Inferior parietal cortex (tissue), 1 donor: ENCODE results near the gene ZFHX3.
A peak's percentile ranks its signal among the peaks of the same experiment; 100 is the strongest.
"Not testable (repeated sequence)": the region's sequence is repeated elsewhere in the genome, so short reads cannot be mapped to it uniquely, and the experiment has no call there.

Source experiments
- DNase-seq: peaks from one replicate; pipeline ENCODE4 v3.0.0-alpha.2; 2016; ENCODE audit errors: extremely low spot score

Gene ZFHX3

GRCh38 chr16:73021866-73022495 lies 25.9 kb downstream of the ZFHX3 start:
- DNase-seq, result no peak

- no peak for DNase-seq
These were observed 27.5 kb downstream of the ZFHX3 start for GRCh38 chr16:73020409-73020884.

DNA sequence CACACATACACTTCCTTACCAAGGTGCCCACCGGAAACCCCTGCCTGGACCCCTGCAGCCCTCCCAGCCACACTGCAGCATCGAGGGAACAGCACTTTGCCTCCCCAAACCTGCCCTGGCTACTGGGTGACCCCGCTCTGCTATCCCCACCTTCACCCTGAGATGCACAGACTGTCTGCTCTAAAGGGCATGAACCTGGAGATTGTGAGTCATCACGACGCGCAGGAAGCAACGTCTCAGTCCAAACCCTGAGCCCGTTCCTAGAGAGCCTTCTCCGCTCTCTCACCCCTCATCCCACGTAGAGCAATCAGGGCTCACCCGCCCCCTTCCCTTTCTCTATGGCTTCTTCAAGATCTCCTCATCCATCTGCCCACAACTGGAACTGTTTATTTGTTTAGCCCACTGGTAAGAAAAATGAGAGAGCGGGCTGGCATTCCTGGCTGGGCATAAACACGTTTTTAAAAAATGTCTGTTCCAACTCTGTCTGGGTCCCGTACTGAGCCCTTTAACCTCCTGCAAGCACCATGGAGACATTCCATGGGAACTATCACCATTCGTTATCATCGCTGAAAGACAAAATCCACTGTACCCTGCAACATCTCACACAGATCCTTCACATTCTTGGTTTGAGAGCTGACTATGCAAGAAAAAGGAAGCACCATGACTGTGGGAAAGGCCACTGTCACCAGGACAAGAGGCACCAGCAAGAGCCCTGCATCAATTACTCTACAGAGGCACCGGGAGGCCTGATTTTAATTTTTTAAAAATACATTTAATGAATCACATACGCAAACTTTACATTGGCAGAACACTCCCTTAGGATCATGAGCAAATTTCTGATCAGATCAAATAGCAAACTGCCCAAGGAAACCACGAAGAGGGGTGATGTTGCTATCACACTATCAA lies 28.2 kb downstream of the ZFHX3 start:
- DNase-seq, result no peak

GRCh38 chr16:73018821-73019456 lies 29.0 kb downstream of the ZFHX3 start:
- no peak for DNase-seq

GRCh38 chr16:73017321-73017720 lies 30.6 kb downstream of the ZFHX3 start:
- DNase-seq, result no peak

GRCh38 chr16:73016488-73016830 lies 31.5 kb downstream of the ZFHX3 start:
- DNase-seq, result no peak

DNA sequence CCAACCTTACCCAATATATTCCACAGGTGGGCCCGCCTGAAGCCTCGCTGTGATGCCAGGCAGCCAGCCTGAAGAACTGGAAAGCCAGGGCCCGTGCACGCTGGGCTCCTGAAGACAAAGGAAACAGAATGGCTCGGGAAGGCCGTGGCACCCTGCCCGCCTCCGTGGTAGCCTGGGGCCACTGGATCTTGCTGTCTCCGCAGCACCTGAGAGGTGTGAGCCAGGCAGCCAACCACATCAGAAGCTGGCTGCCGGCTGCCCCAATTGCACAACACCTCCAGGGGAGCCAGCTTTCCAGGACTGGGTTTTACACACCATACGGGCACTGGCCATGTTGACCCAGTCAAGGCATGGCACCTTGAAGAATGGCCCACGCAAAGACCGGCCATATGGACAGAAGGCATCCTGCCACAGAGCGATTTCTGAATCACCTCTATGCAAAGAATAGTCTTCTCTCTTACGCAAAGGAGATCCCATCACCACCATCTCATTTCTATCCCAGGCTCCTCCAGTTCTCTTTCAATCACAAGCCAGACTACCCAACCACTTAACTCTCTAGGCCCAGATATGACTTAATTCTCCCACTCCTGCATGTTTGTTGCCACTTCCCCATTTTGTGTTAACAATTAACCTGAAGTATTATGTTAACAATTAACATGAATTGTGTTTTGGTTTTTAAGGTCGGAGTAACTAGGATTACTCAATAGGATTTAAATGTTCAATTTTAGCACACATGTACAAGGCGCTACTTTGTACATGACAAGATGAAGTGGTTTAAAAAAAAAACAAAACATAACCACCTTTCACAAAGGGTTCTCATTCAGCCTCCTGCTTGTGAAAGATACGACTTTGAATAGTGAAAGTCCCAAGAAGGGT lies 32.1 kb downstream of the ZFHX3 start:
- no peak for DNase-seq

GRCh38 chr16:73014768-73015167 lies 33.2 kb downstream of the ZFHX3 start:
- no peak for DNase-seq

DNA sequence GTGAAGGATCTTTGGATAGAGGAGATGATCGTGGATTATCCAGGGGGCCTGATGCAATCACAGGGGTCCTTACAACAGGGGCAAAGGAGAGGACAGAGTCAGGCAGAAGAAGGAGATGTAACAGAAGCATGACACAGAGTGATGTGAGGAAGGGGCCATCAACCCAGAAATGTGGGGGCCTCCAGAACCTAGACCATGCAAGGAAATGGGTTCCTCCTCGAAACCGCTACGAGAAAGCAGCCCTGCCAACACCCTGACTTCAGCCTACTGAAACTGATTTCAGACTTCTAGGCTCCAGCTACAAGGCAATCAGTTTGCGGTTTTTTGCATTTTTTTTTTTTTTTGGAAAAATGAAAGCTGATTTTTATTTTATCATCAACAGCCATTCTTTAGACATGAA lies 34.0 kb downstream of the ZFHX3 start:
- DNase-seq, result no peak

- no peak for DNase-seq
These were observed 35.6 kb downstream of the ZFHX3 start for GRCh38 chr16:73012341-73012740.

- no peak for DNase-seq
These were observed 36.0 kb downstream of the ZFHX3 start for GRCh38 chr16:73011926-73012325.

DNA sequence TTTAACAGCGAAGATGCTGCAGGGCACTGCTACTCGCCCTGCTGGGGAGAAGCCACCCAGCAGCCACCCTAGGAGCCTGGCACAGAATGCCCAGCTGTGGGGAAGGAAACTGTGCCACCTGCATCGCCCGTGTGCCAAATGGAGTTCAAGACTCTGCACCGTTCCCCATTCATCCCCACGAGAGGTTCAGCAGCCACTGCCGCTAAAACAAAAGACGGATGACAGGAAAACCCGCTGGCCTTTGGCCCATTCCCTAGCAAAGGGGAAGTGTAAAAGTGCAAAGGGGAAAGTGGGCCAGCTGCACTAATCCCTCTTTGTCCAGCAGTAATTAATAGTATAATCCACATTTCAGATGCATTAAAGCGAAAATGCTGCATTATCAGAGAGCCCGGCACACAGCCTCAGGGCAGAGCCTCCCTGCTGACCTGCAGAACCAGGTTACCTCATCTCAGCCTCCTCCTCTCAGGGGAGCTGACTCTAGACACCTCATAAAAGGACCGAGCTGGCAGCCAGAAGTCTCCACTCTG lies 37.7 kb downstream of the ZFHX3 start:
- no peak for DNase-seq

GRCh38 chr16:73009710-73010109 lies 38.2 kb downstream of the ZFHX3 start:
- not testable (repeated sequence) for DNase-seq

GRCh38 chr16:73006026-73006425 lies 41.9 kb downstream of the ZFHX3 start:
- no peak for DNase-seq

GRCh38 chr16:73002866-73003265 lies 45.1 kb downstream of the ZFHX3 start:
- DNase-seq, result no peak

DNA sequence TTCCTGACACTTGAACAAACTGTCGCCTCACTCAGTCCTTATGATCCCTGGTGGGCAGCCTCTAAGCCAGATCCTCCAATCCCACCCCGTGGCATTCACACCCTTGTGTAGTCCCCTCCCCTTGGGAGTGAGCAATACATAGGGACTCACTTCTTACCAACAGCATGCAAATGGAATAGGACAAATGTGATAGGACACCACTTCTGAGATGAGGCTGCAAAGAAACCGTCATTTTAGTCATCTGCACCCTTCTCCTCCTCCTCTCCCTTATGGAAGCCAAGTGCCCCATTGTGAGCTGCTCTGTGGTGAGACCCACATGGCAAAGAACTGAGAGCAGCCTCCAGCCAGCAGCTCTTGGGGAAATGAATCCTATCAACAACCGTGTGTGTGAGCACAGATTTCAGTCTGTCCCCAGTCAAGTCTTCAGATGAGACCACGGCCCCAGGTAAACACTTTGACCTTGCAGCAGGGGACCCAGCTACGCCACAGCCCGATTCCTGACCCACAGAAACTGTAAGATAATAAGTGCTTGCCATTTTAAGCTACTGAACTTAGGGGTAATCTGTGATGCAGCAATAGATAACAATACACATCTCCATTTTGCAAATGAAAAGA lies 46.9 kb downstream of the ZFHX3 start:
- DNase-seq, result no peak

DNA sequence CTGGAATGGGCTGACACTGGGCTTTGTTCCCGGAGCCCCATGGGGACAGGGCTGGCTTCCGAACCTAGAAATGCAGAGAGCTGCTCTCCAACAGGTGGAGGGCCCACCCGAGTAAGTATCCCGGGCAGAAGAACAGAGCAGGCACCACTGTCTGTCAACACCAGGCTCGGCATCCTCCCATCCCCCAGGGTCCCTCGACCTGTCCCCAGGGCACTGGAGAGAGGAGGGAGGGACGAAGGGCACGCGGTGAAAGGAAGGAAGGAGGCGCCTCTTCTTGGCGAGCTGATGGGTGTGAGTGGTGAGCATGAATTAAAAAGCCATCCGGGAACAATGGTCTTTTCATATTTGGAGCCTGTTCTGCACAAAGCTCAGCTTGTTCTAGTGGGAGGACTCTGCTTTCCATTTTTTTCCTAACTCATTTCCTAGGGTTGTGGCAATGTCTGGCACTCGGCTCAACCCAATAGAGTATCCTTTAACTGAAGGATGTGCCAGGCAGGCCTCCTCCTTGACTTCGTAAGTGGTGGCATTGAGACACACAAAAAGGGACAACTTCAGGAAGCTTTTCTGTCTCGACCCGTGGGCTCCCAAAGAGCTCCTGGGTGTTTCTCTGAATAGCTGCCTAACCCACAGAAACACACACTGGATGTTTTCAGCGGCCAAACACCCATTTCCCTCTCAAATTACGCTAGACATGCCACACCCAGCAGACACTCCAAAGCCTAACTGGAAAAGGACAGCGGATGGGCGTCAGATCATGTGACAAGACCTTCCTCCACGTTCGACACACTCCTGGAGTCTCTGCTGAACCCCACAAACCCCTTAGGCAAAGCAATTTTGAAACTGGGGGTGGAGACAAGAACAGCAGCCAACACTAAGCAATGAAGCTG lies 47.7 kb downstream of the ZFHX3 start:
- DNase-seq, result peak; percentile 64

DNA sequence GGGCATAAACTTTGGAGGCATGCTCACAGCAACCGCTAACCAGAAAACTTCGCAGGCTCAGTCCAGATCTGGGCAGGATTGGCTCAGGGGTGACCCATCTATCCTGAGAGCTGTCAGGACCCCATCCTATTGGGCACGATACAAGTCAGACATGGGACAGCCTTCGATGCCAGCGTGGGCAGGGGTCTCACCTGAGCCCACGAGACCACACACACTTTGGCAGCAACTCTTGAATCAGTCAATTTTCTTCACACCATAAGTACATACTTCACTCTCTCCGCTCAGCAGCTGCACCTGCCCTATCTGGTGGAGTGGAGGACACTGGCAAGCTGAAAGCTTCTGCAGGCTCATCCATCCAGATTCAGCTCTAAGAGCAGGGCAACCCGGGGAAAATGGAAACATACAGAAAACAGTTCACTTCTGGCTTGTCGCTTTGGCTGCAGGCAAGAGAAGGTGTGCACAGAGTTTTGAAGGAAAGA lies 48.3 kb downstream of the ZFHX3 start:
- no peak for DNase-seq

DNA sequence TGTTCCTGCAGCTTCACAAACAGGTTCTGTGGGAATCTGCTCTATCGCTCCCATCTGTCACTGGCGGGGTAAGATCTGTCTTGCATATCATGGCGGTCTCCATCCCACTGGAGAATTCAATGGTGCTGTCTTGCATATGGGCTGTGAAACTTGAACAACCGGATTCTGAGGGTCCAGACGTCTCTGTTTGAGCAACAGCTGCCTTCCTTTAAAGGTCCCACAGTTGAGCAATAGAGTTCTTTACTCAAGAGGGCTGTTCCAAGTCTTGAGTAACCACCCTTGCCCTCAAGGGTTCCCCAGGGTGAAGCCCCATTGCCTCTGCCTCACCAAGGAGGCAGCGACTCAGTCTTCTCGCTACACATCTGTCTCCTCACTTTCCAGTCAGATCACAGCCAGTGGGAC lies 50.8 kb downstream of the ZFHX3 start:
- no peak for DNase-seq
